ENCODE measurements around the gene GGT6.

DNA sequence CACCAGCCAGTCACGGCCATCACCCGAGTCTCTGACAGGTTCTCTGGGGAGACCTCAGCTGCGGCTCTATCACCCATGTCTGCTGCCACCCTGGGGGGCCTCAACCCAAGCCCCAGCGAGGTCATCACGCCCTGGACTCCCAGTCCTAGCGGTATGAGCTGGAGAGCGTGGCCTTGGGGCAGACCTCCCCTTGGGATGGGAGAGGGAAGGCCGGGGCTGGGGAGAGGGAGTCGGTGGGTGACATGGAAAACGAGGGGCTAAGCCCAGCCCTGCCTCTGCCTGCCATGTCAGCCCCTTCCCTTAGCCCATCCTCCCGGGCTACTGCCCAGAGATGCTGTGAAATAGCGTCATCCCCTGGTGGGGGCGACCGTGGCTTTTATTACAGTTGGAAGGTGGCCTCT is 32.6 kb upstream of the GGT6 start:
- TF ChIP-seq, protein P1, sequence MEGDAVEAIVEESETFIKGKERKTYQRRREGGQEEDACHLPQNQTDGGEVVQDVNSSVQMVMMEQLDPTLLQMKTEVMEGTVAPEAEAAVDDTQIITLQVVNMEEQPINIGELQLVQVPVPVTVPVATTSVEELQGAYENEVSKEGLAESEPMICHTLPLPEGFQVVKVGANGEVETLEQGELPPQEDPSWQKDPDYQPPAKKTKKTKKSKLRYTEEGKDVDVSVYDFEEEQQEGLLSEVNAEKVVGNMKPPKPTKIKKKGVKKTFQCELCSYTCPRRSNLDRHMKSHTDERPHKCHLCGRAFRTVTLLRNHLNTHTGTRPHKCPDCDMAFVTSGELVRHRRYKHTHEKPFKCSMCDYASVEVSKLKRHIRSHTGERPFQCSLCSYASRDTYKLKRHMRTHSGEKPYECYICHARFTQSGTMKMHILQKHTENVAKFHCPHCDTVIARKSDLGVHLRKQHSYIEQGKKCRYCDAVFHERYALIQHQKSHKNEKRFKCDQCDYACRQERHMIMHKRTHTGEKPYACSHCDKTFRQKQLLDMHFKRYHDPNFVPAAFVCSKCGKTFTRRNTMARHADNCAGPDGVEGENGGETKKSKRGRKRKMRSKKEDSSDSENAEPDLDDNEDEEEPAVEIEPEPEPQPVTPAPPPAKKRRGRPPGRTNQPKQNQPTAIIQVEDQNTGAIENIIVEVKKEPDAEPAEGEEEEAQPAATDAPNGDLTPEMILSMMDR (IDR thresholded peaks at IDR 0.05), result no peak
- no peak for TF ChIP-seq POLR2A (IDR thresholded peaks at IDR 0.05)
